HG03025 (cell line): ENCODE results near the gene RBM26.

Source experiments
- ATAC-seq: cut with Tn5 transposase; IDR thresholded peaks from one replicate; pipeline ENCODE4 v1.9.1; 2021; ENCODE audit warnings: mild to moderate bottlenecking, moderate library complexity; ENCODE audit not compliant: unreplicated experiment, low FRiP score

RBM26 gene

DNA sequence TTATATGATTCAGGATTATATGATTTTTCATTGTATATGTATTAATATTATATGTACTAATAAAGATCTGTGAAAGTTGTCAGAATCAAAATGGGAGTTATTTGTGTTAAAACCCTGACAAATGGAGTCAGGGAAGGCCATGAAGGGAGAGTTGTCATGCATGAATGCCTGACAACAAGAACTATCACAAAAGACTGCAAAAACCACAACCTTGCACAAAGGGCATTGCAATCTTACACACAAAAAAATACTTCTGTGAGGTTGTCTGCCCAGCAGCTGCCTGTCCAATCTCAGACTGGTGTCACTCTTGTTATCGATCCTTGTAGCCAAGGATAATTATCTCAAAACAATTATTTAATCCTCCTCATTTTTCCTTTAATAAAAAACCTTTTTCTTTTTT lies 21.2 kb upstream of the RBM26 start:
- ATAC-seq, result no peak

GRCh38 chr13:79423801-79424642 lies 18.0 kb upstream of the RBM26 start:
- no peak for ATAC-seq

- ATAC-seq, result no peak
Observed at GRCh38 chr13:79423340-79423739, 17.3 kb upstream of the RBM26 start.

- ATAC-seq, result no peak
Observed at GRCh38 chr13:79419365-79419764, 13.3 kb upstream of the RBM26 start.

- ATAC-seq, result no peak
Observed at GRCh38 chr13:79417741-79418140, 11.7 kb upstream of the RBM26 start.

DNA sequence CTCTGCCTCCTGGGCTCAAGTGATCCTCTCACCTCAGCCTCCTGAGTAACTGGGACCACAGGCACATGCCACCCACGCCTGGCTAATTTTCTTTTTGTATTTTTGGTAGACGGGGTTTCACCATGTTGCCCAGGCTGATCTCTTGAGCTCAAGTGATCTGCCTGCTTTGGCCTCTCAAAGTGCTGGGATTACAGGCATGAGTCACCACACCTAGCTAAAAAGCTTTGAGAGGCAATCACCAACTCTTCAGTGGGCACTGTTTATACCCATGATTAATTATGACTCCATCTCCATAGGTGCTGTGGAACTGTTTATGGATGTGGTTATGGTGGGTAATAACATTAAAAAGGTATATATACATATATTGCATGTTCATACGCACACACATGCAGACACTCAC lies 7.5 kb upstream of the RBM26 start:
- no peak for ATAC-seq

GRCh38 chr13:79409828-79410227 lies 3.8 kb upstream of the RBM26 start:
- no peak for ATAC-seq

DNA sequence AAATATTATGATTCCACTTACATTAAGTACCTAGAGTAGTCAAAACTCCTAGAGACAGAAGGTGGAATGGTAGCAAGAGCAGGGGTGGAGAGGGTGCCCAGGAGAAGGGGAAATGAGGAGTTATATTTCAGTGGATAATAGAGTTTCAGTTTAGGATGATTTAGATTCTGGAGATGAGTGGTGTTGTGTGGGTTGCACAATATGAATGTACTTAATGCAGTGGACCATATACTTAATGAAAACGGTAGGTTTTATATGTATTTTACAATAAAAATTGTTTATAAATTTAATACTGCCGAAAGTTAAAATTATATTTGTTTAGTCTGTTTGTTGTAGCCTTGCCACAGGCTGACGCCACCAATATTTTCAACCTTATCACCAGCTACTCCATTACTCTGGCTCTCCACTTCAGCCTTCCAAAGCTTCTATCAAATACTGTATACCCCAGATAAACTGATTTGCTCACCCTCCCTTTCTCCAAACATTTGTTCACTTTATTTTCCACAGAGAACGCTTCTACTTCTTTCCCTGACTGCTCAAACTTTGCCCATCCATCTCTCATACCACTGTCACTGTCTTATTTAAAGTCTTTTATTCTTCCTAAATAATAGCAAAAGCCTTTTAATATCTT lies 1.4 kb upstream of the RBM26 start:
- no peak for ATAC-seq

- peak; percentile 16 for ATAC-seq
Observed at GRCh38 chr13:79406597-79406908, 498 bp upstream of the RBM26 start.

DNA sequence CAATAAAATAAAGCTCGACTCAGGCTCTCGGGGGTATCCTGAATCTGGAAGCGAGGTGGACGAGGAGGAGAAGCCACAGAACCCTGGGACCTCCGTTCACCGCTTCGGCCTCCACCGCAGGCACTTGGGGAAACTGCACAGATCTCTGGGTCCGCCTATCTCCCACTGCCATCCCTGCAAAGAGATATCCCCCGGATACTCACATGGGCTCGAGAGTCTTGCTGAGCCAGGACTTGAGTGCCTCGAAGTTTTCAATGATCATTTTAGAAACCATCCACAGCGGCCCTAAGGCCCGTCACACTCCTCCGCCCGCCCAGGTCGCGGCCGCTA lies 589 bp downstream of the RBM26 start:
- ATAC-seq, result peak; percentile 41

DNA sequence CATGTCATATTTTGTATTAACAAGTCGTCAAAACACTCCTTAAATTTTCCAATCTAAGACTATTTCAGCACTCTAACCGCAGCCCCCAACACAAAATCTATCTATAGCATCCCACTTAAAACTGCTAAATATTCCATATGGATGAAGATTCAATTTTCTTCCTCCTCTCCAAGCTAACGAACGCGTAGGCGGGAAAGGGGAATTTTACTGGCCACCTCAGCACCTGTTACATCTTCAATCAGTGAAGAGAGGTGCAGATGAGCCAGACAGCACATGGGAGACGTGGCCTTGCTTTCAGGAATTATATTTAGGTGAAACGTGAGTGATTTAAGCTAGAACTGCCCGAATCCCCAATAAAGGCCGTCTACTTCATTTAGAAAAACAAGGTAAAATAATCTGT lies 1.1 kb downstream of the RBM26 start:
- no peak for ATAC-seq

GRCh38 chr13:79404361-79404760 lies 1.7 kb downstream of the RBM26 start:
- ATAC-seq, result no peak

- ATAC-seq, result no peak
Observed at GRCh38 chr13:79403113-79403512, 2.9 kb downstream of the RBM26 start.

- no peak for ATAC-seq
Observed at GRCh38 chr13:79402679-79403078, 3.4 kb downstream of the RBM26 start.

- ATAC-seq, result no peak
Observed at GRCh38 chr13:79402074-79402635, 3.9 kb downstream of the RBM26 start.

DNA sequence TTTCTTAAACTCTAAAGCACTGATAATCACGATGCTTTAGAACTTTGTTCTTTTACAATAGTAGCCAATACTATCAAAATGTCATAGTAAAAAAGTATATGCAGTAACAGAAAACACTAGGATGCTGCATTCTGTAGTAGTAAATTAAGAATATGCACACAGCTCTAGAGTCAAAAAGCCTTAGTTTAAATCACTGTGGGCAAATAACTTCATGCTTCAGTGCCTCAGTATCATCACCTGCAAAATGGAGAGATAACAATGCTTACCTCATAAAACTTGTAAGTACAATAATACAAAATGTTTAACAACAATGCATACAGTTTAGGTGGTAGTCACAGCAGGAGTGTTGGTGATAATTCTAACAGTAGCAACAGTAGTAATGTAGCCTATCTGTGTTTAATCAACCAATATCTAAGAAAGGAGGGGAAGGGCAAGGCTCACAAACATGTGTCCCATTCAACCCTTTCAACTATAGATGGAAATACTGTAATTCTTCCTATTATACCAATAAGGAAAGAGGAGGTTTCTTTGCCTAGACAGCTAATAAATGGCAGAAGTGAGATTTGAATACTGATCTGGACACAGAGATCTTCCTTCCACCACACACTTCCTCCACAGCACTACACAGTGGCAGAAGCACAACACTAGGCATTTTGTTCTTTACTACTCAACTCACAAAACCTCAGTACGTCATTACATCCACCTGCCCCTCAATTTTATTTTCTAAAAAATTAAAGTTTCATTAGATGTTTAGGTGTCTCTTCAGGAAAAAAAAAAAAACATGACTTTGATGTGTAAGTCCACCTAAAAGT lies 4.6 kb downstream of the RBM26 start:
- peak; percentile 26 for ATAC-seq

GRCh38 chr13:79398915-79399314 lies 7.1 kb downstream of the RBM26 start:
- no peak for ATAC-seq

- ATAC-seq, result no peak
Observed at GRCh38 chr13:79398127-79398526, 7.9 kb downstream of the RBM26 start.

GRCh38 chr13:79395881-79396280 lies 10.2 kb downstream of the RBM26 start:
- ATAC-seq, result no peak

GRCh38 chr13:79393564-79394249 lies 12.3 kb downstream of the RBM26 start:
- ATAC-seq, result peak; percentile 90
